IPS-15b (cell line): ENCODE measurements around the gene COX18.

Experiments
- H3K27me3 ChIP-seq: one replicate; pipeline ENCODE4 v1.6.1; 2013; ENCODE audit warnings: low read length; ENCODE audit not compliant: control insufficient read depth, insufficient read depth
- H3K36me3 ChIP-seq: one replicate; pipeline ENCODE4 v1.6.1; 2013; ENCODE audit warnings: low read length; ENCODE audit not compliant: control insufficient read depth, insufficient read depth
- H3K4me1 ChIP-seq: one replicate; pipeline ENCODE4 v1.6.1; 2013; ENCODE audit warnings: mild to moderate bottlenecking, low read length; ENCODE audit not compliant: control insufficient read depth, insufficient read depth
- H3K4me3 ChIP-seq: one replicate; pipeline ENCODE4 v1.5.1; 2013; ENCODE audit warnings: low read depth, low read length
- H3K9ac ChIP-seq: one replicate; pipeline ENCODE4 v1.6.1; 2013; ENCODE audit warnings: low read depth, mild to moderate bottlenecking, low read length
- H3K9me3 ChIP-seq: one replicate; pipeline ENCODE4 v1.6.1; 2013; ENCODE audit warnings: mild to moderate bottlenecking, low read length; ENCODE audit not compliant: control insufficient read depth, insufficient read depth

COX18 gene

GRCh38 chr4:73045879-73046278, 23.6 kb downstream of the COX18 start:
- Histone ChIP-seq H3K4me1 (no peaks in the 10 kb centered on the region), H3K9ac (no peak overlapping the region), H3K4me3 (no peak overlapping the region), H3K27me3 (no peaks in the 10 kb centered on the region), H3K9me3 (no peaks in the 10 kb centered on the region), H3K36me3 (no peaks in the 10 kb centered on the region)

- no peaks in the 10 kb centered on the region for H3K27me3 ChIP-seq
- H3K4me3 ChIP-seq = no peak overlapping the region
- no peaks in the 10 kb centered on the region for H3K4me1 ChIP-seq
- peaks cover 9% of the 10 kb centered on the region for H3K9me3 ChIP-seq
- no peaks in the 10 kb centered on the region for H3K36me3 ChIP-seq
- H3K9ac ChIP-seq = no peak overlapping the region
These were observed 32.5 kb downstream of the COX18 start for GRCh38 chr4:73037057-73037456.

DNA sequence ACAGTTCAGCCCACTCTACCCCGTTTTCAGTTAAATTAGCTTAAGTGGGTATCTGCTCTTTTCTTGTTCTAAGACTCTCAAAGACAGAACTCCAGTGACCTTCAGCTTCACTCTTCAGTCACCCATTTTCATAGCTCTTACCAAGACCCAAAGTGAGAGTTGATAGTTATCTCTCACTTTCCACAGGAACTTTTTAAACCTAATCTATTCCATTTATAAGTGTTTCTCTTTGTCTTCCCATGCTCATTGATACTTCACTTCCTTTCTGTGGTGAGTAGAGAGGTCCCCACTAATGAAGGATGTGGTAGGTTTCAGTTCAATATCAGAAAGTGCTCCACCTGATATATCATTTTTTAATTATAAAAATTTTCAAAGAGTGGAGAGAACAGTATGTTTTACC, 33.4 kb downstream of the COX18 start:
- Histone ChIP-seq H3K9me3 (peaks cover 9% of the 10 kb centered on the region), H3K4me3 (no peak overlapping the region), H3K9ac (no peak overlapping the region), H3K27me3 (no peaks in the 10 kb centered on the region), H3K36me3 (no peaks in the 10 kb centered on the region), H3K4me1 (no peaks in the 10 kb centered on the region)

DNA sequence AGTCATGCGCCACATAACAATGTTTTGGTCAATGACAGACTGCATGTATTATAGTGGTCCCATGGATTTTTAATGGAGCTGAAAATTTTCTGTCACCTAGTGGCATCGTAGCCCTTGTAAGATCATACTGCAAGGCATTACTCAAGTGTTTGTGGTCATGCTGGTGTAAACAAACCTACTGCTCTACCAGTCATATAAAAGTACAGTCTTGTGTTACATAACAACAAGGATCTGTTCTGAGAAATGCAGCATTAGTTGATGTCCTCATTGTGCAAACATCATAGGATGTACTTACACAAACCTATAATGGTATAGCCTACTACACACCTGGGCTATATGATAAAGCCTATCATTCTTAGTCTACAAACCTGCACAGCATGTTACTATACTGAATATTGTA, 34.6 kb downstream of the COX18 start:
- H3K4me1 ChIP-seq = no peaks in the 10 kb centered on the region
- no peaks in the 10 kb centered on the region for H3K36me3 ChIP-seq
- no peak overlapping the region for H3K4me3 ChIP-seq
- no peak overlapping the region for H3K9ac ChIP-seq
- H3K9me3 ChIP-seq = peaks cover 9% of the 10 kb centered on the region
- no peaks in the 10 kb centered on the region for H3K27me3 ChIP-seq

- Histone ChIP-seq H3K9ac (no peak overlapping the region), H3K9me3 (no peaks in the 10 kb centered on the region), H3K4me1 (no peaks in the 10 kb centered on the region), H3K4me3 (no peak overlapping the region), H3K36me3 (no peaks in the 10 kb centered on the region), H3K27me3 (no peaks in the 10 kb centered on the region)
These were observed 40.9 kb downstream of the COX18 start for GRCh38 chr4:73028621-73029020.

GRCh38 chr4:73021634-73022033, 47.9 kb downstream of the COX18 start:
- H3K36me3 ChIP-seq = no peaks in the 10 kb centered on the region
- H3K9ac ChIP-seq = no peak overlapping the region
- H3K27me3 ChIP-seq = no peaks in the 10 kb centered on the region
- H3K4me3 ChIP-seq = no peak overlapping the region
- no peaks in the 10 kb centered on the region for H3K9me3 ChIP-seq
- H3K4me1 ChIP-seq = no peaks in the 10 kb centered on the region

GRCh38 chr4:73019462-73020047, 50.0 kb downstream of the COX18 start:
- H3K9ac ChIP-seq = no peak overlapping the region
- no peaks in the 10 kb centered on the region for H3K4me1 ChIP-seq
- no peaks in the 10 kb centered on the region for H3K36me3 ChIP-seq
- H3K9me3 ChIP-seq = no peaks in the 10 kb centered on the region
- H3K4me3 ChIP-seq = no peak overlapping the region
- no peaks in the 10 kb centered on the region for H3K27me3 ChIP-seq

- H3K36me3 ChIP-seq = no peaks in the 10 kb centered on the region
- H3K4me1 ChIP-seq = no peaks in the 10 kb centered on the region
- H3K4me3 ChIP-seq = no peak overlapping the region
- H3K9me3 ChIP-seq = no peaks in the 10 kb centered on the region
- no peak overlapping the region for H3K9ac ChIP-seq
- no peaks in the 10 kb centered on the region for H3K27me3 ChIP-seq
These were observed 50.9 kb downstream of the COX18 start for GRCh38 chr4:73018595-73018994.

DNA sequence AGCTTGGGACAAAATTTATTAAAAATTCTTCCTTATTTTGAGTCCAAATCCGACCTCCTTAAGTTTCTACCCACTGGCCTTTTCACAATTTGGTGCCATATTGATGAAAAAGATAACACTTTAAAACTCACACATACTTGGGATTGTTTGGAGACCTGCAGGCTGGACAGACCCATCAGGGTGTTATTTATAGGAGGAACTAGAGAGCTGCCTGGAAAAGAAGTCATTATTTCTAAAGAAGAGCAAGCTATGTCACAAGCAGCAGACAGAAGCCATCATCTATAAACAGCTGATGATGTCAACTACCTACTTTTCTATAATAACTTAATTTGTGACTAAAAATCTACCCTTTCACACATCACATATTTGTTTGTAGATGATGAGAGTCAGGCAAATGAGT, 56.2 kb downstream of the COX18 start:
- Histone ChIP-seq H3K27me3 (no peaks in the 10 kb centered on the region), H3K9ac (no peak overlapping the region), H3K4me3 (no peak overlapping the region), H3K9me3 (no peaks in the 10 kb centered on the region), H3K4me1 (no peaks in the 10 kb centered on the region), H3K36me3 (no peaks in the 10 kb centered on the region)

GRCh38 chr4:73012673-73013072, 56.8 kb downstream of the COX18 start:
- H3K27me3 ChIP-seq = no peaks in the 10 kb centered on the region
- no peaks in the 10 kb centered on the region for H3K36me3 ChIP-seq
- H3K4me3 ChIP-seq = no peak overlapping the region
- no peak overlapping the region for H3K9ac ChIP-seq
- no peaks in the 10 kb centered on the region for H3K4me1 ChIP-seq
- H3K9me3 ChIP-seq = no peaks in the 10 kb centered on the region

- H3K36me3 ChIP-seq = no peaks in the 10 kb centered on the region
- H3K27me3 ChIP-seq = no peaks in the 10 kb centered on the region
- H3K4me3 ChIP-seq = no peak overlapping the region
- no peaks in the 10 kb centered on the region for H3K4me1 ChIP-seq
- no peak overlapping the region for H3K9ac ChIP-seq
- H3K9me3 ChIP-seq = no peaks in the 10 kb centered on the region
These were observed 57.9 kb downstream of the COX18 start for GRCh38 chr4:73011629-73011985.

- Histone ChIP-seq H3K36me3 (no peaks in the 10 kb centered on the region), H3K27me3 (no peaks in the 10 kb centered on the region), H3K4me3 (no peak overlapping the region), H3K9me3 (no peaks in the 10 kb centered on the region), H3K4me1 (no peaks in the 10 kb centered on the region), H3K9ac (no peak overlapping the region)
These were observed 58.5 kb downstream of the COX18 start for GRCh38 chr4:73010789-73011628.
